HepG2 (cell line): Measurements from ENCODE around the gene RAP1A. TPM values are rescaled to one million over a fixed set of nuclear protein-coding genes. Genes with fewer than 3 reads are reported as not detected.

Experiments
- ATAC-seq: fragments of 200-7000 bp; cut with Tn5 transposase; 3 replicates; pipeline ENCODE4 v1.9.1; 2020; ENCODE audit warnings: mild to moderate bottlenecking, moderate library complexity
- BruUV-seq: library from RNA; stranded (reverse); fragments of 400-500 nt; replicated peaks from 2 replicates; lab custom pipeline; 2021; lab: Mats Ljungman, UMichigan
- CTCF ChIA-PET: fragments of 300-600 bp; formaldehyde crosslinking; extraction: SDS; loops from one replicate; lab custom pipeline; 2021; ENCODE audit warnings: low total read pairs, inconsistent platforms, low intra/inter-chr PET ratio; lab: Yijun Ruan, JAX
- POLR2A ChIA-PET: fragments of 350-600 bp; sonication (Branson Sonifier 250); formaldehyde crosslinking; loops from one replicate; lab custom pipeline; 2020; ENCODE audit warnings: antibody characterized with exemption, inconsistent platforms; lab: Yijun Ruan, JAX
- DNase-seq: peaks from one replicate; pipeline ENCODE4 v3.0.0-alpha.2; 2015; ENCODE audit warnings: low spot score
- FAIRE-seq: peaks from 3 replicates; lab custom pipeline; 2011; peaks lifted over from hg19 to GRCh38; lab: Jason Lieb, UNC
- H2AFZ ChIP-seq: one replicate; pipeline ENCODE4 v1.6.1; 2011; ENCODE audit warnings: low read length, inconsistent platforms
- H3K27ac ChIP-seq: fragments of 300-600 bp; 3 replicates; pipeline ENCODE4 v1.8.0; 2011; ENCODE audit warnings: mixed run types, mild to moderate bottlenecking, mixed read lengths, low read length, inconsistent platforms; ENCODE audit not compliant: insufficient read depth; ENCODE audit errors: extremely low read length
- H3K27me3 ChIP-seq, 2 experiments: fragments of 200-600 bp in 1 of 2; 2 replicates in 1 of 2; 3 replicates in 1 of 2; pipeline versions ENCODE4 v1.6.0 to v1.8.0; 2011; ENCODE audit warnings: low read length in 2 of 2, mild to moderate bottlenecking in 2 of 2, moderate library complexity in 2 of 2, inconsistent platforms in 1 of 2; ENCODE audit not compliant: insufficient read depth in 2 of 2, control insufficient read depth in 1 of 2
- H3K36me3 ChIP-seq, 2 experiments: fragments of 200-600 bp in 1 of 2; replicated peaks in 1 of 2; 2 replicates in 1 of 2; 3 replicates in 1 of 2; pipeline versions ENCODE4 v1.5.1 to v1.8.0; 2011; ENCODE audit warnings: low read length in 2 of 2, inconsistent platforms in 1 of 2; ENCODE audit not compliant: insufficient read depth in 2 of 2, control insufficient read depth in 1 of 2
- H3K4me1 ChIP-seq: 2 replicates; pipeline ENCODE4 v1.5.1; 2012; ENCODE audit warnings: low read length, inconsistent platforms; ENCODE audit not compliant: insufficient read depth
- H3K4me2 ChIP-seq: 2 replicates; pipeline ENCODE4 v1.6.0; 2011; ENCODE audit warnings: low read depth, low read length, inconsistent platforms
- H3K4me3 ChIP-seq, 3 experiments: fragments of 200-600 bp in 1 of 3; sonication (generic), shearing (Covaris generic) in 1 of 3; replicated peaks in 1 of 3; 2 replicates each; pipeline ENCODE4 v1.5.1; 2011 to 2016; ENCODE audit warnings: low read length in 3 of 3, inconsistent platforms in 2 of 3, low read depth in 2 of 3, mild to moderate bottlenecking in 2 of 3, control low read depth in 1 of 3, mixed read lengths in 1 of 3; ENCODE audit not compliant: insufficient read depth in 1 of 3
- H3K79me2 ChIP-seq: one replicate; pipeline ENCODE4 v1.6.1; 2011; ENCODE audit warnings: low read length, inconsistent platforms; ENCODE audit not compliant: insufficient read depth
- H3K9ac ChIP-seq: 2 replicates; pipeline ENCODE4 v1.6.0; 2011; ENCODE audit warnings: mild to moderate bottlenecking, low read depth, low read length, inconsistent platforms; ENCODE audit not compliant: insufficient read depth
- H3K9me3 ChIP-seq: 2 replicates; pipeline ENCODE4 v1.5.1; 2012; ENCODE audit warnings: mild to moderate bottlenecking, low read length
- H4K20me1 ChIP-seq: 2 replicates; pipeline ENCODE4 v1.6.0; 2011; ENCODE audit warnings: inconsistent platforms, mild to moderate bottlenecking, low read length, moderate library complexity; ENCODE audit not compliant: insufficient read depth
- ELF3 ChIP-seq: IDR thresholded peaks from 2 replicates; pipeline ENCODE4 v1.6.1; 2016; ENCODE audit warnings: missing genetic modification reagents, missing compliant biosample characterization
- FOXO4 ChIP-seq: sonication (generic); formaldehyde crosslinking; conservative IDR thresholded peaks from 2 replicates; pipeline ENCODE4 v1.8.1; 2023; ENCODE audit warnings: missing genetic modification reagents
- JARID2 ChIP-seq: sonication (generic); formaldehyde crosslinking; IDR thresholded peaks from 2 replicates; pipeline ENCODE4 v1.8.1; 2023; ENCODE audit warnings: missing genetic modification reagents, inconsistent platforms; ENCODE audit not compliant: insufficient replicate concordance
- KAT7 ChIP-seq: IDR thresholded peaks from 2 replicates; pipeline ENCODE4 v1.6.1; 2018; ENCODE audit warnings: borderline replicate concordance, missing compliant biosample characterization
- SPEN ChIP-seq: sonication (generic); formaldehyde crosslinking; IDR thresholded peaks from 2 replicates; pipeline ENCODE4 v1.5.1; 2020; ENCODE audit warnings: low read depth, mild to moderate bottlenecking, missing genetic modification reagents
- ZNF292 ChIP-seq: sonication (generic); formaldehyde crosslinking; IDR thresholded peaks from 2 replicates; pipeline ENCODE4 v1.8.1; 2022; ENCODE audit warnings: mild to moderate bottlenecking, low read depth, missing genetic modification reagents, borderline replicate concordance
- ZSCAN20 ChIP-seq: sonication (generic); formaldehyde crosslinking; IDR thresholded peaks from 2 replicates; pipeline ENCODE4 v1.4.0; 2020; ENCODE audit warnings: missing genetic modification reagents, mild to moderate bottlenecking, borderline replicate concordance
- WGBS: methylation state at CpG from one replicate; pipeline ENCODE4 v1.1.6; 2017; ENCODE audit warnings: low lambda C conversion rate; 5-methylcytosine and 5-hydroxymethylcytosine counted together
- in situ Hi-C: cut with HindIII; loops from 2 replicates; pipeline ENCODE4 v1.10.0; 2017; ENCODE audit warnings: low pct_unique_long_range_greater_than_20kb; ENCODE audit not compliant: extremely low pct_ligation_motif_present
- intact Hi-C: fragments of 100-400 bp; cut with micrococcal nuclease; formaldehyde crosslinking; loops from one replicate; pipeline ENCODE4 v1.10.0; 2022; ENCODE audit not compliant: unreplicated experiment
- polyA plus RNA-seq, 8 experiments: library from polyadenylated mRNA; depleted of rRNA in 3 of 8; stranded (reverse) in 7 of 8; unstranded in 1 of 8; fragments of >200 nt; fragmentation: Illumina TruSeq in 4 of 8; extraction: Trizol in 4 of 8; gene quantifications; 2 replicates each; pipeline versions ENCODE4 v1.2.1 to v1.2.3, GENCODE V29; 2011 to 2016; ENCODE audit warnings: low read depth in 4 of 8, missing spikeins in 1 of 8, mixed read lengths in 1 of 8; ENCODE audit not compliant: insufficient read depth in 1 of 8
- total RNA-seq, 5 experiments: library from RNA; depleted of rRNA; stranded (reverse); fragments of >200 nt; fragmentation: Illumina TruSeq; extraction: Trizol; gene quantifications; 2 replicates each; pipeline ENCODE4 v1.2.3, GENCODE V29; 2016; ENCODE audit warnings: low read depth in 1 of 5
- TF ChIP-seq, protein P1 (sequence below): sonication (generic); formaldehyde crosslinking; IDR thresholded peaks from 2 replicates; pipeline ENCODE4 v1.9.0; 2021; ENCODE audit warnings: missing genetic modification reagents, mild to moderate bottlenecking, borderline replicate concordance

The RAP1A gene
- total and polyA plus RNA-seq, 2 of the 13 experiments (the other 11 are each of a cell fraction or from before 2014, with no cell fraction given) = 19.0 to 20.7 TPM

DNA sequence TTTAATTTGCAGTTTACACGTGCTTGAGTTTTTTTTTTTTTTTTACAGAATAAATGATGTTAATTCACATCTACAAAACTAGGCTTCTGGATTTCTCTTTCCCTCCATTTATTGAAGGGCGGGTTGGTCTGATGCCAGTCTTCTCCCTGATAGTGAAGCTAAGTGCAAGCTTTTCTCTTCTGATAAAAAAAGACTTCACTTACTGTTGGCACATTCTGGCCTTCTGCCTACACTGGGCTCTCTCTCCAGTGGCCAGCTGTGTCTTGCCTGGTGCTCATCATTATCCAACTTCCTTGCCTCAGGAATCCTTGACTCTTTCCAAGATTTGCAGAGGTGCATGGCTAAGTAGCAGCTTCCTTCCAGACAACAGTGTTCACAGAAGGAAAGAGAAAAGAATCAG is 7.6 kb upstream of the RAP1A start:
- in situ Hi-C loops (no loop called here), intact Hi-C loops (no loop called here)
- Histone ChIP-seq H2AFZ (no peak overlapping the region), H3K9me3 (no peaks in the 10 kb centered on the region), H3K79me2 (no peaks in the 10 kb centered on the region), H3K27ac (no peak overlapping the region), H3K4me2 (no peak overlapping the region)
- ATAC-seq = no peak
- 38% methylated on average over 2 of the region's 2 CpGs for WGBS
- POLR2A ChIA-PET = no interaction called here
- no peak for TF ChIP-seq ZNF292 (CRISPR knock-in tag)
- TF ChIP-seq, all 625 proteins: peak for 0
- no peak overlapping the region for H3K4me3 ChIP-seq
- H3K4me1 ChIP-seq = no peaks in the 10 kb centered on the region
- no peaks in the 10 kb centered on the region for H3K36me3 ChIP-seq
- DNase-seq (no peak), FAIRE-seq (no peak)
- H3K9ac ChIP-seq = no peak overlapping the region
- no peaks in the 10 kb centered on the region for H3K27me3 ChIP-seq
- no TSS peak for BruUV-seq
- H4K20me1 ChIP-seq = no peaks in the 10 kb centered on the region
- CTCF ChIA-PET = no interaction called here

GRCh38 chr1:111615870-111616715 is 3.5 kb upstream of the RAP1A start:
- no peaks in the 10 kb centered on the region for H3K9me3 ChIP-seq
- WGBS = 59% methylated on average over 3 of the region's 3 CpGs
- FAIRE-seq = no peak
- H3K4me2 ChIP-seq = no peak overlapping the region
- POLR2A ChIA-PET = no interaction called here
- no peak overlapping the region for H2AFZ ChIP-seq
- H3K27ac ChIP-seq = no peak overlapping the region
- no peak for ATAC-seq
- no peaks in the 10 kb centered on the region for H3K36me3 ChIP-seq
- in situ Hi-C loops = no loop called here
- H3K4me3 ChIP-seq = no peak overlapping the region
- no peaks in the 10 kb centered on the region for H3K27me3 ChIP-seq
- no TSS peak for BruUV-seq
- TF ChIP-seq ZSCAN20 (CRISPR knock-in tag) = no peak
- TF ChIP-seq SPEN (CRISPR knock-in tag) = no peak
- TF ChIP-seq FOXO4 (CRISPR knock-in tag) = no peak
- TF ChIP-seq, protein P1, sequence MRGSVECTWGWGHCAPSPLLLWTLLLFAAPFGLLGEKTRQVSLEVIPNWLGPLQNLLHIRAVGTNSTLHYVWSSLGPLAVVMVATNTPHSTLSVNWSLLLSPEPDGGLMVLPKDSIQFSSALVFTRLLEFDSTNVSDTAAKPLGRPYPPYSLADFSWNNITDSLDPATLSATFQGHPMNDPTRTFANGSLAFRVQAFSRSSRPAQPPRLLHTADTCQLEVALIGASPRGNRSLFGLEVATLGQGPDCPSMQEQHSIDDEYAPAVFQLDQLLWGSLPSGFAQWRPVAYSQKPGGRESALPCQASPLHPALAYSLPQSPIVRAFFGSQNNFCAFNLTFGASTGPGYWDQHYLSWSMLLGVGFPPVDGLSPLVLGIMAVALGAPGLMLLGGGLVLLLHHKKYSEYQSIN = no peak
- TF ChIP-seq KAT7 = no peak
- no peak for TF ChIP-seq ELF3 (CRISPR knock-in tag)
- TF ChIP-seq JARID2 (CRISPR knock-in tag) = no peak
- TF ChIP-seq, all 625 proteins: peak for 0
- no peak for DNase-seq
- H3K4me1 ChIP-seq = peaks cover 15% of the 10 kb centered on the region
- intact Hi-C loops = no loop called here
- no peaks in the 10 kb centered on the region; the same call in 1 of the 2 replicates for H4K20me1 ChIP-seq
- H3K79me2 ChIP-seq = peaks cover 11% of the 10 kb centered on the region
- CTCF ChIA-PET = no interaction called here
- no peak overlapping the region for H3K9ac ChIP-seq
